ENCODE results near the gene LSP1.

LSP1 gene

GRCh38 chr11:1825039-1825740 lies 27.7 kb upstream of the LSP1 start:
- DNase-seq: no peak

GRCh38 chr11:1825785-1826451 lies 27.0 kb upstream of the LSP1 start:
- DNase-seq: no peak

- DNase-seq: peak; percentile 15
These were observed 26.3 kb upstream of the LSP1 start for GRCh38 chr11:1826552-1827094.

- DNase-seq: peak; percentile 61
These were observed 25.6 kb upstream of the LSP1 start for GRCh38 chr11:1827095-1827813.

GRCh38 chr11:1827931-1828330 lies 25.0 kb upstream of the LSP1 start:
- DNase-seq: no peak

GRCh38 chr11:1828542-1828941 lies 24.3 kb upstream of the LSP1 start:
- DNase-seq: no peak

- DNase-seq: no peak
These were observed 23.7 kb upstream of the LSP1 start for GRCh38 chr11:1829039-1829820.

- DNase-seq: no peak
These were observed 22.9 kb upstream of the LSP1 start for GRCh38 chr11:1830004-1830321.

GRCh38 chr11:1830322-1831223 lies 22.3 kb upstream of the LSP1 start:
- peak; percentile 60 for DNase-seq

- DNase-seq: no peak
These were observed 21.3 kb upstream of the LSP1 start for GRCh38 chr11:1831338-1832210.

- no peak for DNase-seq
These were observed 20.5 kb upstream of the LSP1 start for GRCh38 chr11:1832211-1832919.

- DNase-seq: no peak
These were observed 20.0 kb upstream of the LSP1 start for GRCh38 chr11:1832920-1833295.

GRCh38 chr11:1834062-1834610 lies 18.7 kb upstream of the LSP1 start:
- DNase-seq: no peak

- no peak for DNase-seq
These were observed 17.9 kb upstream of the LSP1 start, which contains the start of gene SYT8 for GRCh38 chr11:1834779-1835670. Gene SYT8 (plus strand): TSS chr11:1834990. CDS start chr11:1835106, 116 bp downstream.

- no peak for DNase-seq
These were observed 17.2 kb upstream of the LSP1 start for GRCh38 chr11:1835671-1836010.

GRCh38 chr11:1836011-1836945 lies 16.6 kb upstream of the LSP1 start:
- no peak for DNase-seq

- DNase-seq: peak; percentile 7
These were observed 15.5 kb upstream of the LSP1 start for GRCh38 chr11:1837171-1838076.
